Pancreas (tissue), 10 donors: Measurements from ENCODE around the gene TLCD5. TPM values are rescaled to one million over a fixed set of nuclear protein-coding genes. Genes with fewer than 3 reads are reported as not detected.
A peak's percentile ranks its signal among the peaks of the same experiment; 100 is the strongest.

ENCODE experiments used
- ATAC-seq, 4 donors: fragments of 200-7000 bp; cut with Tn5 transposase; one replicate each; pipeline versions ENCODE4 v1.8.0 to v1.9.1; 2020; ENCODE audit warnings: mild to moderate bottlenecking in 4 of 4, moderate library complexity in 4 of 4
- DNase-seq, 6 donors: peaks; one replicate each; pipeline ENCODE4 v3.0.0-alpha.2; 2020
- FAIRE-seq: peaks from 2 replicates; lab custom pipeline; 2012; peaks lifted over from hg19 to GRCh38; lab: Jason Lieb, UNC
- H3K27ac ChIP-seq, 4 donors: fragments of 200-600 bp; sonication (generic); 1 replicate in 3 of 4; 2 replicates in 1 of 4; pipeline versions ENCODE4 v1.5.0 to v1.8.0; 2020
- H3K27me3 ChIP-seq, 4 donors: fragments of 200-600 bp; one replicate each; pipeline ENCODE4 v1.8.0; 2021
- H3K36me3 ChIP-seq, 3 donors: fragments of 200-600 bp; sonication (generic) in 1 of 3; one replicate each; pipeline versions ENCODE4 v1.5.0 to v1.8.0; 2020 to 2021
- H3K4me1 ChIP-seq, 3 donors: fragments of 200-600 bp; one replicate each; pipeline ENCODE4 v1.8.0; 2021
- H3K4me3 ChIP-seq, 4 donors: fragments of 200-600 bp; sonication (generic) in 2 of 4; one replicate each; pipeline versions ENCODE4 v1.5.0 to v1.8.0; 2020 to 2021
- H3K9me3 ChIP-seq, 4 donors: fragments of 200-600 bp; one replicate each; pipeline ENCODE4 v1.8.0; 2021
- CTCF ChIP-seq, 4 donors: fragments of 200-600 bp; sonication (generic) in 3 of 4; IDR thresholded peaks; one replicate each; pipeline versions ENCODE4 v1.5.0 to v1.8.0; 2021; ENCODE audit warnings: antibody characterized with exemption in 4 of 4
- WGBS, 2 donors: extraction: QIAGEN DNeasy Blood & Tissue Kit; methylation state at CpG; one replicate each; pipeline ENCODE4 v1.1.7; 2013; 5-methylcytosine and 5-hydroxymethylcytosine counted together
- intact Hi-C, 3 donors: fragments of 100-400 bp; cut with DNase I; formaldehyde crosslinking; loops; one replicate each; pipeline versions ENCODE4 v1.11.1 to v1.14.2; 2022
- polyA plus RNA-seq, 2 donors: library from polyadenylated mRNA; stranded (reverse); fragments of 200-250 nt; gene quantifications; one replicate each; pipeline ENCODE4 v1.2.3, GENCODE V29; 2013
- total RNA-seq, 6 donors: library from RNA; stranded (reverse); fragmentation: NEBNext Ultra II Directional in 4 of 6; extraction: Animal tissue kit (Norgen Biotek cat#: 25700) in 4 of 6; gene quantifications; one replicate each; pipeline versions ENCODE4 v1.2.1 to v1.2.4, GENCODE V29; 2021 to 2023
- donor health status: healthy with polysubstance abuse.
- donor health status: DM: no; HTN: no; CAD: no; lungs with moderate emphysema.
- donor health status: DM: no; HTN: no; CAD: no.
- donor health status: control.
- donor health status: control.
- donor health status: Bipolar disorder and iron deficiency.
- donor health status: DM: yes; HTN: yes; CAD: no.
- donor health status: DM: no; HTN: no; CAD: no.
- donor health status: DM: no; HTN: no; CAD: no.
- donor health status: DM: yes; HTN: yes; CAD: no.

The TLCD5 gene
- total and polyA plus RNA-seq, 8 donors: 1.5 to 5.7 (median 2.6) TPM

GRCh38 chr11:120335908-120336640 lies 11.0 kb downstream of the TLCD5 start, which contains the start of gene ARHGEF12:
Gene ARHGEF12, plus strand, starts transcription at chr11:120336413. Its CDS starts 831 bp downstream, at chr11:120337244.
- TF ChIP-seq CTCF (IDR thresholded peaks at IDR 0.05): no peak
- peak; percentile 94 to 97 (median 96) for DNase-seq
- Histone ChIP-seq H3K9me3 (no peaks in the 10 kb centered on the region), H3K4me3 (peak within 1 kb of the TSS; percentile 74 to 92 (median 86)), H3K36me3 (no peaks in the 10 kb centered on the region), H3K27ac (peak within 1 kb of the TSS; percentile 66 to 95 (median 93)), H3K27me3 (no peaks in the 10 kb centered on the region), H3K4me1 (peaks cover 24 to 33% (median 26%) of the 10 kb centered on the region in 3 donors)
- WGBS, 2 donors: 0% methylated on average over 77 to 92 of the region's 92 CpGs
- intact Hi-C loops: no loop called here
- FAIRE-seq: no peak
- peak; percentile 74 to 85 (median 82) for ATAC-seq

GRCh38 chr11:120336641-120337354 lies 11.7 kb downstream of the TLCD5 start:
- TF ChIP-seq CTCF (IDR thresholded peaks at IDR 0.05): no peak
- H3K27me3 ChIP-seq: no peaks in the 10 kb centered on the region
- H3K36me3 ChIP-seq: no peaks in the 10 kb centered on the region
- ATAC-seq: peak; percentile 24 to 47 (median 36)
- H3K27ac ChIP-seq: peak overlapping the region; percentile 66 to 95 (median 93)
- H3K4me1 ChIP-seq: peaks cover 21 to 31% (median 21%) of the 10 kb centered on the region in 3 donors
- H3K9me3 ChIP-seq: no peaks in the 10 kb centered on the region
- peak; percentile 43 to 85 (median 60) for DNase-seq
- intact Hi-C loops: no loop called here
- peak overlapping the region; percentile 74 to 92 (median 86) for H3K4me3 ChIP-seq
- 0% methylated on average over 39 to 56 of the region's 56 CpGs for WGBS, 2 donors
- no peak for FAIRE-seq

- peak overlapping the region; percentile 66 to 95 (median 93) for H3K27ac ChIP-seq
- intact Hi-C loops: no loop called here
- H3K4me1 ChIP-seq: peaks cover 22 to 28% (median 24%) of the 10 kb centered on the region in 3 donors
- peak in 3 of 4 donors; percentile 3 to 18 (median 10) for ATAC-seq
- no peak for FAIRE-seq
- WGBS, 2 donors: 2% methylated on average over 18 of the region's 18 CpGs
- DNase-seq: peak in 1 of 6 donors; percentile 27
- H3K27me3 ChIP-seq: no peaks in the 10 kb centered on the region
- no peaks in the 10 kb centered on the region for H3K36me3 ChIP-seq
- no peak for TF ChIP-seq CTCF (IDR thresholded peaks at IDR 0.05)
- H3K4me3 ChIP-seq: peak overlapping the region; percentile 74 to 92 (median 86)
- no peaks in the 10 kb centered on the region for H3K9me3 ChIP-seq
These were observed 12.4 kb downstream of the TLCD5 start for GRCh38 chr11:120337355-120338106.

- FAIRE-seq: no peak
- intact Hi-C loops: no loop called here
- H3K27ac ChIP-seq: peak overlapping the region; percentile 29 to 95 (median 93)
These were observed 13.2 kb downstream of the TLCD5 start for GRCh38 chr11:120338107-120338933.

More at GRCh38 chr11:120338107-120338933, 13.2 kb downstream of the TLCD5 start:
- H3K27me3 ChIP-seq: no peaks in the 10 kb centered on the region
- no peaks in the 10 kb centered on the region for H3K36me3 ChIP-seq
- ATAC-seq (no peak), DNase-seq (no peak)
- peaks cover 26 to 33% (median 27%) of the 10 kb centered on the region in 3 donors for H3K4me1 ChIP-seq
- TF ChIP-seq CTCF (IDR thresholded peaks at IDR 0.05): no peak
- WGBS, 2 donors: 14% methylated on average over 7 of the region's 7 CpGs
- peak overlapping the region; percentile 74 to 92 (median 86) for H3K4me3 ChIP-seq
- H3K9me3 ChIP-seq: no peaks in the 10 kb centered on the region
